Common myeloid progenitor, CD34-positive (primary cell): ENCODE results near the gene NCBP1. TPM values are rescaled to one million over a fixed set of nuclear protein-coding genes. Genes with fewer than 3 reads are reported as not detected.
"Not testable (repeated sequence)": the region's sequence is repeated elsewhere in the genome, so short reads cannot be mapped to it uniquely, and the experiment has no call there.

Source experiments
- CTCF ChIA-PET: fragments of 350-600 bp; sonication (Branson Sonifier 250); formaldehyde crosslinking; loops from one replicate; lab custom pipeline; 2021; ENCODE audit warnings: antibody characterized with exemption; lab: Charles Lee
- POLR2A ChIA-PET: fragments of 350-600 bp; sonication (Branson Sonifier 250); formaldehyde crosslinking; loops from one replicate; lab custom pipeline; 2021; ENCODE audit warnings: antibody characterized with exemption; lab: Charles Lee
- DNase-seq, 3 donors: peaks; one replicate each; pipeline versions ENCODE4 v3.0.0 to v3.0.0-alpha.2; 2013
- H3K27ac ChIP-seq, 2 experiments: 1 replicate in 1 of 2; 2 replicates in 1 of 2; pipeline ENCODE4 v1.7.0; 2013; ENCODE audit warnings: inconsistent platforms in 2 of 2, low read length in 2 of 2, mild to moderate bottlenecking in 2 of 2, low read depth in 1 of 2, moderate library complexity in 1 of 2; ENCODE audit not compliant: severe bottlenecking in 2 of 2, insufficient read depth in 1 of 2, poor library complexity in 1 of 2
- H3K27me3 ChIP-seq, 5 experiments: replicated peaks in 2 of 5; 1 replicate in 3 of 5; 2 replicates in 2 of 5; pipeline versions ENCODE4 v1.6.1 to v1.7.0; 2013; ENCODE audit warnings: low read length in 4 of 5, mild to moderate bottlenecking in 2 of 5, moderate library complexity in 2 of 5, inconsistent platforms in 1 of 5; ENCODE audit not compliant: insufficient read depth in 5 of 5, control insufficient read depth in 4 of 5
- H3K36me3 ChIP-seq, 4 experiments: 1 replicate in 2 of 4; 2 replicates in 2 of 4; pipeline versions ENCODE4 v1.6.1 to v1.7.0; 2013; ENCODE audit warnings: low read length in 3 of 4, control low read depth in 1 of 4, mild to moderate bottlenecking in 1 of 4; ENCODE audit not compliant: control insufficient read depth in 4 of 4, insufficient read depth in 4 of 4
- H3K4me1 ChIP-seq, 4 experiments: 1 replicate in 3 of 4; 2 replicates in 1 of 4; pipeline versions ENCODE4 v1.6.1 to v1.7.1; 2013; ENCODE audit warnings: low read length in 3 of 4, mild to moderate bottlenecking in 3 of 4, control low read depth in 1 of 4, inconsistent platforms in 1 of 4, moderate library complexity in 1 of 4; ENCODE audit not compliant: control insufficient read depth in 4 of 4, insufficient read depth in 4 of 4; ENCODE audit errors: control extremely low read depth in 1 of 4
- H3K4me3 ChIP-seq, 7 experiments: 1 replicate in 4 of 7; 2 replicates in 3 of 7; pipeline versions ENCODE4 v1.5.1 to v1.7.0; 2013; ENCODE audit warnings: mild to moderate bottlenecking in 7 of 7, low read length in 6 of 7, moderate library complexity in 6 of 7, inconsistent platforms in 2 of 7, low read depth in 2 of 7, control low read depth in 1 of 7; ENCODE audit not compliant: insufficient read depth in 4 of 7, control insufficient read depth in 1 of 7; ENCODE audit errors: extremely low read depth in 1 of 7
- H3K9me3 ChIP-seq, 5 experiments: 1 replicate in 4 of 5; 2 replicates in 1 of 5; pipeline versions ENCODE4 v1.6.1 to v1.7.1; 2013; ENCODE audit warnings: low read length in 4 of 5, mild to moderate bottlenecking in 2 of 5, inconsistent platforms in 1 of 5, low read depth in 1 of 5, moderate library complexity in 1 of 5; ENCODE audit not compliant: control insufficient read depth in 4 of 5, insufficient read depth in 2 of 5; ENCODE audit errors: control extremely low read depth in 1 of 5
- WGBS: methylation state at CpG from one replicate; pipeline ENCODE4 v1.1.5; 2013; ENCODE audit not compliant: insufficient coverage; 5-methylcytosine and 5-hydroxymethylcytosine counted together
- polyA plus RNA-seq: library from polyadenylated mRNA; unstranded; fragments of 120-200 nt; gene quantifications from one replicate; pipeline ENCODE4 v1.2.1, GENCODE V29; 2013

Gene NCBP1
- 31.7 TPM for polyA plus RNA-seq

DNA sequence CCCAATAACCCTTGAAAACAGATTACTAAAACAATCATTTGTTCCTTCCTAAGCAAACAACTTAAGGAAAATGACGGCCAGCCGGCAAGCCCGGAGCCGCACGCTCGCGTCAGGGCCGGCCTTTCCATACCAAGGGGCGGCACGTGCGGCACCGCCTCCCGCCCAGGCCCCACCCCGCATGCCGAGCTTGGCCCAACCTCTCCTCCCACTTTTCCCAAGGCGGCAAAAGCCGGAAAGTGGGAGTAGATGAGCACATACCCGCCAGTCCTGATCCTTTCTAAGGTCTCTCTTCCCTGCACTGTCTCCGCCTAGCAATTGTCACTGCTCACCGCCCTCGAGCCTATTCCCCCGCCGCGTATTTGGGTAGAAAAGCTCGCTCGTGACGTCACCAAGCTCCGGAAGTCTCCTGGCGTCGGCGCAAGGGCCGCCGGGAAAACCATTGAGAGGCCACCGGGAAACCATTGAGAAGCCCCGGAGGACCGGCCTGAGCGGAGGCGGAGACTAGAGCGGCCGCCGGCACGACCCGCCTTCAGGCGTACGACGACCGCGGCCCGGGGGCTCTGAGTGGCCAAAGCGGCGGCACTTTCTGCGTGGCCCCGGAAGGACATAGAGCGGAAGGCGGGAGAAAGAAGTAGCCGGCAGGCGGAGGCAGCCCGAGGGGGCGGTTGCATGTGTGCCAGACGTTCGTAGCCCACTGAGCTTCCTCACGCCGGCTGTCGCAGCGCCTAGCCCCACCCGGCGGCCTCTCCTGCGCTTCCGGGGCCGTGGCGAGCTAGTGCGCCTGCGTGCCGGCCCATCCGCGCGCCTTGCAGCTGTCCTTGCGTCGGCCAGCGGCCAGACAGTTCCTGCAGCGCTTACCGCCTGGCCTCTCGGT is at the start of gene NCBP1, which contains the start of gene TSTD2:
NCBP1 (plus strand) TSS at position 837 of the 874 bp plus-strand sequence. CDS start 61 bp downstream, outside the sequence.
TSTD2 (minus strand) TSS at position 384 of the 874 bp plus-strand sequence. CDS start 5,806 bp downstream, outside the sequence.
- WGBS, result 0% methylated on average over 82 of the region's 83 CpGs
- CTCF ChIA-PET, result interaction anchor here (0.8 to 1.6 kb wide), 5 partner anchors 12 to 159 kb away, joined by 3 to 6 read pairs (median 3); no protein-coding TSS in a partner anchor
- POLR2A ChIA-PET, result interaction anchor here (0.8 to 1.0 kb wide), 3 partner anchors 17 to 350 kb away, joined by 3 to 4 read pairs (median 3); partner anchors contain the start of genes ANP32B and HEMGN

GRCh38 chr9:97584778-97585177 is 48.8 kb upstream of the NCBP1 start:
- H3K27ac ChIP-seq, result not testable (repeated sequence)

More for the DNA sequence above, at the start of gene NCBP1, which contains the start of gene TSTD2:
- Histone ChIP-seq H3K27me3 (no peaks in the 10 kb centered on the region), H3K27ac (peak within 1 kb of the TSS; percentile 99), H3K9me3 (no peaks in the 10 kb centered on the region), H3K4me1 (peaks cover 19 to 44% (median 36%) of the 10 kb centered on the region in 4 experiments), H3K36me3 (peaks cover 0 to 6% (median 1%) of the 10 kb centered on the region in 4 experiments), H3K4me3 (peak within 1 kb of the TSS; percentile 90 to 98 (median 95))
- DNase-seq, result peak; percentile 99

DNA sequence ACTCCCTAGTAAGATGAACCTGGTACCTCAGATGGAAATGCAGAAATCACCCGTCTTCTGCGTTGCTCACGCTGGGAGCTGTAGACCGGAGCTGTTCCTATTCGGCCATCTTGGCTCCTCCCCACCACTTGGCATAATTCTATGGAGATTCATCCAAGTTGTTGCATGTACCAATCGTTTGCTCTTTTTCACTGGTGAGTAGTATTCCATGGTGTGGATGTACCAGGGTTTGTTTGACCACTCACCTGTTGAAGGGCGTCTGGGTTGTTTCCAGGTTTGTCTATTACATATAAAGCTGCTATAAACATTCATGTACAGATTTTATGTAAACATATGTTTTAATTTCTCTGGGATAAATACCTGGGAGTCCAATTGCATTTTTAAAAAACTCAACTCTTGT is 46.7 kb upstream of the NCBP1 start:
- H3K4me1 ChIP-seq, DNase-seq, H3K4me3 ChIP-seq, H3K27ac ChIP-seq, CTCF ChIA-PET, H3K9me3 ChIP-seq, H3K27me3 ChIP-seq, H3K36me3 ChIP-seq, POLR2A ChIA-PET: not testable (repeated sequence)
- no CpG with 5 or more reads among the region's 7 CpGs for WGBS

More at GRCh38 chr9:97584778-97585177, 48.8 kb upstream of the NCBP1 start:
- WGBS, result no CpG with 5 or more reads among the region's 2 CpGs
- POLR2A ChIA-PET, H3K4me1 ChIP-seq, H3K27me3 ChIP-seq, H3K36me3 ChIP-seq, CTCF ChIA-PET, H3K9me3 ChIP-seq, H3K4me3 ChIP-seq, DNase-seq: not testable (repeated sequence)

- Histone ChIP-seq H3K9me3 (peaks cover 0 to 2% (median 0%) of the 10 kb centered on the region in 5 experiments), H3K4me3 (no peak overlapping the region), H3K4me1 (peaks cover 0 to 7% (median 2%) of the 10 kb centered on the region in 4 experiments), H3K27me3 (no peaks in the 10 kb centered on the region), H3K36me3 (no peaks in the 10 kb centered on the region), H3K27ac (no peak overlapping the region)
- ChIA-PET POLR2A (no interaction called here), CTCF (no interaction called here)
- 100% methylated on average over 1 of the region's 6 CpGs for WGBS
- DNase-seq, result no peak
Observed at GRCh38 chr9:97591535-97591934, 42.1 kb upstream of the NCBP1 start.

GRCh38 chr9:97592126-97592525 is 41.5 kb upstream of the NCBP1 start:
- Histone ChIP-seq H3K9me3 (no peaks in the 10 kb centered on the region), H3K27ac (no peak overlapping the region), H3K36me3 (no peaks in the 10 kb centered on the region), H3K4me3 (no peak overlapping the region), H3K27me3 (no peaks in the 10 kb centered on the region), H3K4me1 (peaks cover 0 to 7% (median 2%) of the 10 kb centered on the region in 4 experiments)
- peak in 1 of 3 donors; percentile 12 for DNase-seq
- WGBS, result no CpG with 5 or more reads among the region's 1 CpG
- ChIA-PET CTCF (interaction anchor here (29.1 kb wide), 1 partner anchor 121 kb away, joined by 637 read pairs; no protein-coding TSS in a partner anchor), POLR2A (no interaction called here)

GRCh38 chr9:97593960-97594359 is 39.7 kb upstream of the NCBP1 start:
- Histone ChIP-seq H3K9me3 (no peaks in the 10 kb centered on the region), H3K4me3 (no peak overlapping the region), H3K27me3 (no peaks in the 10 kb centered on the region), H3K36me3 (no peaks in the 10 kb centered on the region), H3K4me1 (peaks cover 0 to 11% (median 5%) of the 10 kb centered on the region in 4 experiments), H3K27ac (no peak overlapping the region)
- no peak for DNase-seq
- POLR2A ChIA-PET, result no interaction called here
- CTCF ChIA-PET, result interaction anchor here (0.6 to 29.1 kb wide), 3 partner anchors 61 to 133 kb away, joined by 3 to 637 read pairs (median 3); no protein-coding TSS in a partner anchor
- 85% methylated on average over 3 of the region's 4 CpGs for WGBS
